GM12872 (cell line): ENCODE data around the gene ERLIN1.

Experiments
- CTCF ChIP-seq: IDR thresholded peaks from 3 replicates; pipeline ENCODE4 v1.5.1; 2011; ENCODE audit warnings: low read depth, mild to moderate bottlenecking, low read length, moderate library complexity; ENCODE audit not compliant: insufficient read depth

ERLIN1 gene

GRCh38 chr10:100114976-100115770, 70.7 kb downstream of the ERLIN1 start:
- TF ChIP-seq CTCF: no peak

GRCh38 chr10:100114460-100114859, 71.4 kb downstream of the ERLIN1 start:
- no peak for TF ChIP-seq CTCF

GRCh38 chr10:100109670-100110069, 76.2 kb downstream of the ERLIN1 start:
- no peak for TF ChIP-seq CTCF

GRCh38 chr10:100106865-100107264, 79.0 kb downstream of the ERLIN1 start:
- no peak for TF ChIP-seq CTCF

- no peak for TF ChIP-seq CTCF
Measured at GRCh38 chr10:100104300-100104699, 81.5 kb downstream of the ERLIN1 start.

GRCh38 chr10:100103581-100103980, 82.2 kb downstream of the ERLIN1 start:
- no peak for TF ChIP-seq CTCF

- TF ChIP-seq CTCF: no peak
Measured at GRCh38 chr10:100101192-100102076, 84.4 kb downstream of the ERLIN1 start.
